Measurements from ENCODE around the gene EPHB2. TPM values are rescaled to one million over a fixed set of nuclear protein-coding genes. Genes with fewer than 3 reads are reported as not detected.

The EPHB2 gene
- total and polyA plus RNA-seq, 2 donors (not counting 1 experiment from before 2014, with no cell fraction given): 0.07 to 0.39 TPM

- H3K4me3 Mint-ChIP-seq: no peak overlapping the region
Measured at GRCh38 chr1:22868331-22868730, 157.7 kb downstream of the EPHB2 start.

GRCh38 chr1:22869325-22869724 is 158.7 kb downstream of the EPHB2 start:
- Histone ChIP-seq H3K27me3 (replicated peaks in 1 of 4; ENCODE audit: control extremely low read depth in 1 of 4, control insufficient read depth in 3 of 4, insufficient read depth in 4 of 4, low read length in 3 of 4) (peaks cover 0 to 6% (median 2%) of the 10 kb centered on the region in 4 experiments), H3K79me2 (ENCODE audit: control insufficient read depth, insufficient read depth, low read length) (no peaks in the 10 kb centered on the region), H3K4me3 (ENCODE audit: control extremely low read depth in 1 of 5, extremely low read depth in 1 of 5, insufficient read depth in 1 of 5, low read depth in 2 of 5, low read length in 4 of 5) (no peak overlapping the region), H3K27ac (ENCODE audit: low read length in 2 of 2) (no peak overlapping the region), H4K20me1 (ENCODE audit: control insufficient read depth, insufficient read depth, low read length, poor library complexity, severe bottlenecking) (no peaks in the 10 kb centered on the region), H3K9me3 (ENCODE audit: control extremely low read depth in 1 of 3, control insufficient read depth in 2 of 3, insufficient read depth in 1 of 3, low read length in 2 of 3) (peaks cover 0 to 9% (median 2%) of the 10 kb centered on the region in 3 donors), H2AFZ (ENCODE audit: insufficient read depth, low read depth, low read length, poor library complexity, severe bottlenecking) (no peak overlapping the region), H3K4me1 (ENCODE audit: control insufficient read depth in 2 of 2, insufficient read depth in 2 of 2, low read length in 2 of 2) (no peaks in the 10 kb centered on the region), H3K4me2 (replicated peaks; ENCODE audit: low read depth, low read length, poor library complexity, severe bottlenecking) (no peak overlapping the region), H3K36me3 (replicated peaks in 1 of 2; ENCODE audit: control extremely low read depth in 1 of 2, control insufficient read depth in 1 of 2, extremely low read depth in 1 of 2, insufficient read depth in 2 of 2, low read length in 1 of 2) (no peaks in the 10 kb centered on the region), H3K9ac (ENCODE audit: low read length) (no peak overlapping the region)
- Mint-ChIP-seq H3K27ac (no peak overlapping the region), H3K27me3 (peaks cover 41% of the 10 kb centered on the region), H3K9me3 (ENCODE audit: insufficient read depth) (no peaks in the 10 kb centered on the region), H3K4me3 (no peak overlapping the region), H3K4me1 (peaks cover 7% of the 10 kb centered on the region)
- CTCF ChIA-PET: no interaction called here
- DNase-seq (no peak), ATAC-seq (ENCODE audit: low read depth) (no peak)
- intact Hi-C loops (cut with micrococcal nuclease): no loop called here
- WGBS (ENCODE audit: insufficient coverage): 100% methylated on average over 1 of the region's 1 CpG
- TF ChIP-seq CTCF (IDR thresholded peaks at IDR 0.05) (no peak), EZH2 (IDR thresholded peaks at IDR 0.05; ENCODE audit: borderline replicate concordance, insufficient read depth, low read depth, low read length, poor library complexity, severe bottlenecking) (no peak)
- POLR2A ChIA-PET: no interaction called here

More at GRCh38 chr1:22868331-22868730, 157.7 kb downstream of the EPHB2 start:
- H3K9me3 ChIP-seq (ENCODE audit: control extremely low read depth in 1 of 3, control insufficient read depth in 2 of 3, insufficient read depth in 1 of 3, low read length in 2 of 3): peaks cover 0 to 9% (median 2%) of the 10 kb centered on the region in 3 donors
- no peak for ATAC-seq (ENCODE audit: low read depth)
- ChIA-PET CTCF (no interaction called here), POLR2A (interaction anchor here (0.6 kb wide), 1 partner anchor 925 kb away, joined by 4 read pairs; no protein-coding TSS in a partner anchor)
- no peak overlapping the region for H3K27ac ChIP-seq (ENCODE audit: low read length in 2 of 2)
- H4K20me1 ChIP-seq (ENCODE audit: control insufficient read depth, insufficient read depth, low read length, poor library complexity, severe bottlenecking): no peaks in the 10 kb centered on the region
- H3K36me3 ChIP-seq (replicated peaks in 1 of 2; ENCODE audit: control extremely low read depth in 1 of 2, control insufficient read depth in 1 of 2, extremely low read depth in 1 of 2, insufficient read depth in 2 of 2, low read length in 1 of 2): no peaks in the 10 kb centered on the region
- TF ChIP-seq CTCF (IDR thresholded peaks at IDR 0.05) (no peak), EZH2 (IDR thresholded peaks at IDR 0.05; ENCODE audit: borderline replicate concordance, insufficient read depth, low read depth, low read length, poor library complexity, severe bottlenecking) (no peak)
- H3K4me1 ChIP-seq (ENCODE audit: control insufficient read depth in 2 of 2, insufficient read depth in 2 of 2, low read length in 2 of 2): no peaks in the 10 kb centered on the region
- H3K79me2 ChIP-seq (ENCODE audit: control insufficient read depth, insufficient read depth, low read length): no peaks in the 10 kb centered on the region
- intact Hi-C loops (cut with micrococcal nuclease): no loop called here
- H3K4me3 ChIP-seq (ENCODE audit: control extremely low read depth in 1 of 5, extremely low read depth in 1 of 5, insufficient read depth in 1 of 5, low read depth in 2 of 5, low read length in 4 of 5): no peak overlapping the region
- peaks cover 41% of the 10 kb centered on the region for H3K27me3 Mint-ChIP-seq
- H3K4me1 Mint-ChIP-seq: peaks cover 7% of the 10 kb centered on the region
- no peak overlapping the region for H2AFZ ChIP-seq (ENCODE audit: insufficient read depth, low read depth, low read length, poor library complexity, severe bottlenecking)
- no peak overlapping the region for H3K27ac Mint-ChIP-seq
- no peaks in the 10 kb centered on the region for H3K9me3 Mint-ChIP-seq (ENCODE audit: insufficient read depth)
- 89% methylated on average over 1 of the region's 3 CpGs for WGBS (ENCODE audit: insufficient coverage)
- no peak for DNase-seq
- peaks cover 0 to 6% (median 2%) of the 10 kb centered on the region in 4 experiments for H3K27me3 ChIP-seq (replicated peaks in 1 of 4; ENCODE audit: control extremely low read depth in 1 of 4, control insufficient read depth in 3 of 4, insufficient read depth in 4 of 4, low read length in 3 of 4)
- no peak overlapping the region for H3K4me2 ChIP-seq (replicated peaks; ENCODE audit: low read depth, low read length, poor library complexity, severe bottlenecking)
- H3K9ac ChIP-seq (ENCODE audit: low read length): no peak overlapping the region

Data from B cell (primary cell).